ENCODE measurements around the gene TCF3. TPM values are rescaled to one million over a fixed set of nuclear protein-coding genes. Genes with fewer than 3 reads are reported as not detected.

The TCF3 gene
- total RNA-seq, 4 donors from 2014 or later = 23.4 to 299 (median 37.3) TPM

GRCh38 chr19:1624458-1624857 is 28.0 kb downstream of the TCF3 start:
- no peaks in the 10 kb centered on the region for H3K9me3 ChIP-seq
- 72 to 76% methylated on average over 23 of the region's 23 CpGs for WGBS, 2 donors
- no peak overlapping the region for H3K4me3 ChIP-seq
- TF ChIP-seq EP300 (IDR thresholded peaks at IDR 0.05) (no peak), POLR2A (IDR thresholded peaks at IDR 0.05) (no peak), CTCF (IDR thresholded peaks at IDR 0.05) (peak; percentile 22 to 46 (median 39))
- H3K27me3 ChIP-seq = no peaks in the 10 kb centered on the region
- peak in 1 of 2 donors; percentile 39 for DNase-seq (ENCODE audit: low spot score in 2 of 2)
- H3K4me1 ChIP-seq = no peaks in the 10 kb centered on the region
- H3K36me3 ChIP-seq = peaks cover 0 to 80% (median 0%) of the 10 kb centered on the region in 3 donors
- no peak overlapping the region for H3K27ac ChIP-seq

DNA sequence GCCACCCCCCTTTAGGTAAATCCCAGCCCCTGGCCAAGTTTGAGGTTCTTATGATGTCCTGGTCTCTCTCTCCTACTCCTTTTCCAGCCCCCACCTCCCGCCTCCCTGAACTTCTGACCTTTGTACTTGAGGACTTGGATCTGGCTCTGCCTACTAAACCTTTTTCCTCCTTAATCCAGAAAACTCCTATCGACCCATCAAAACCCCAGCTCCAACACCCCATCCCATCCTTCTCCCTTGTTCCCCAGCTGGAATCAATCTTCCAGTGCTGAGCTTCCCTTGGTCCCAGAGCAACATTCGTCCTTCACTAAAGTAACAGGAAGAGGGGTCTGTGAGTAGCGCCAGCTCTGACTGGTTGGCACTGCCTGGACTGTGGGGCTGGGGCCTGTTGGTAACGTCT is 29.9 kb downstream of the TCF3 start:
- Histone ChIP-seq H3K4me3 (no peak overlapping the region), H3K27me3 (no peaks in the 10 kb centered on the region), H3K27ac (no peak overlapping the region), H3K9me3 (no peaks in the 10 kb centered on the region), H3K4me1 (no peaks in the 10 kb centered on the region), H3K36me3 (peaks cover 0 to 97% (median 0%) of the 10 kb centered on the region in 3 donors)
- WGBS, 2 donors = 87 to 88% methylated on average over 5 of the region's 5 CpGs
- DNase-seq (ENCODE audit: low spot score in 2 of 2) = no peak
- TF ChIP-seq POLR2A (IDR thresholded peaks at IDR 0.05) (no peak), CTCF (IDR thresholded peaks at IDR 0.05) (no peak), EP300 (IDR thresholded peaks at IDR 0.05) (no peak)

- H3K27ac ChIP-seq = no peak overlapping the region
- H3K4me1 ChIP-seq = no peaks in the 10 kb centered on the region
- no peaks in the 10 kb centered on the region for H3K9me3 ChIP-seq
- TF ChIP-seq POLR2A (IDR thresholded peaks at IDR 0.05) (no peak), CTCF (IDR thresholded peaks at IDR 0.05) (no peak), EP300 (IDR thresholded peaks at IDR 0.05) (no peak)
- no peak for DNase-seq (ENCODE audit: low spot score in 2 of 2)
- H3K36me3 ChIP-seq = peaks cover 0 to 97% (median 0%) of the 10 kb centered on the region in 3 donors
- WGBS, 2 donors = 83 to 88% methylated on average over 12 to 18 of the region's 23 CpGs
- no peaks in the 10 kb centered on the region for H3K27me3 ChIP-seq
- H3K4me3 ChIP-seq = no peak overlapping the region
These were observed 30.4 kb downstream of the TCF3 start for GRCh38 chr19:1622007-1622406.

DNA sequence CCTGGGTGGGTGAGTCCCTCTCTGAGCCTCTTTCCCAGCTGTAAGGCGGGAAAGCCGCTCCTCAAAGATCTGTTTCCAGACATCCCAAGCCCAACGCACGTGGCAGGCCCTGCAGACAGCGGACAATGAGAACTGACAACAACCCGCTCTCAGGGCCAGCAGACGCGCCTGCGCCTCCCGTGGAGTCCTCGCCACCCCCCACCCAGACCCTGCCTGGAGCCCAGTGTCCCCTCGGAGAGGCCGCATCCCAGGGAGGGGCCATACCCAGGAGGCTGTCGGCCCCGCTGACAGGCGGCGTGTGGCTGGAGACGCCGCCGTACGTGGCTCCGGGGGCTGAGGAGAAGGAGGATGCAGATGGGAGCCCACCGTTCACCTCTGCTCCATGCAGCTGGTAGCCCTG is 30.8 kb downstream of the TCF3 start:
- H3K9me3 ChIP-seq = no peaks in the 10 kb centered on the region

DNA sequence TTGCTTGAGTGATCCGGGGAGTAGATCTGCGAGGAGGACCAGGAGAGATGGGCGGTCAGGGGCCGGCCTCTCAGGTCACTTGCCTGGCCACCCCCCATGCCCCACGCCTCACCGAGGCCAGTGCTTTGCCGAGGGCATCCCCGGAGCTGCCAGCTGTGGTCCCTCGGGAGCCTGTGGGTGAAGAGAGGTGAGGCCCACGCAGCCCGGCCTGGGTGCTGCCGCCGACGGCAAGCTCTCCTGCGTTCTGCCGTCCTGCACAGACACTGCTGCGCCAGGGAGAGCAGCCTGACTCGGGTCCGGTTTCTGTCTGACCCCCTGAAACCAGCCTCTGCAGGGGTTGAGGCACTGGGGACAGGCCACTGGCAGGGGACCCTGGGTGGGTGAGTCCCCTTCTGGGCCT is 31.4 kb downstream of the TCF3 start:
- TF ChIP-seq EP300 (IDR thresholded peaks at IDR 0.05) (no peak), POLR2A (IDR thresholded peaks at IDR 0.05) (no peak), CTCF (IDR thresholded peaks at IDR 0.05) (no peak)
- Histone ChIP-seq H3K4me1 (no peaks in the 10 kb centered on the region), H3K9me3 (no peaks in the 10 kb centered on the region), H3K27me3 (no peaks in the 10 kb centered on the region), H3K36me3 (peaks cover 0 to 98% (median 0%) of the 10 kb centered on the region in 3 donors), H3K27ac (no peak overlapping the region), H3K4me3 (no peak overlapping the region)
- no peak for DNase-seq (ENCODE audit: low spot score in 2 of 2)
- 80 to 91% methylated on average over 17 to 19 of the region's 19 CpGs for WGBS, 2 donors

More for the DNA sequence above, 30.8 kb downstream of the TCF3 start:
- no peak for DNase-seq (ENCODE audit: low spot score in 2 of 2)
- Histone ChIP-seq H3K4me3 (no peak overlapping the region), H3K36me3 (peaks cover 0 to 97% (median 0%) of the 10 kb centered on the region in 3 donors), H3K27me3 (no peaks in the 10 kb centered on the region), H3K4me1 (no peaks in the 10 kb centered on the region), H3K27ac (no peak overlapping the region)
- 92% methylated on average over 23 of the region's 23 CpGs; no CpG with 5 or more reads in 1 of the 2 donors for whole genome bisulfite sequencing, 2 donors
- TF ChIP-seq POLR2A (IDR thresholded peaks at IDR 0.05) (no peak), EP300 (IDR thresholded peaks at IDR 0.05) (no peak)

- TF ChIP-seq CTCF (IDR thresholded peaks at IDR 0.05) (no peak), POLR2A (IDR thresholded peaks at IDR 0.05) (no peak), EP300 (IDR thresholded peaks at IDR 0.05) (no peak)
- Histone ChIP-seq H3K9me3 (no peaks in the 10 kb centered on the region), H3K4me3 (no peak overlapping the region), H3K27ac (no peak overlapping the region), H3K36me3 (peaks cover 0 to 98% (median 0%) of the 10 kb centered on the region in 3 donors), H3K4me1 (no peaks in the 10 kb centered on the region), H3K27me3 (no peaks in the 10 kb centered on the region)
- no peak for DNase-seq (ENCODE audit: low spot score in 2 of 2)
- 88 to 89% methylated on average over 6 to 10 of the region's 11 CpGs for WGBS, 2 donors
These were observed 31.9 kb downstream of the TCF3 start for GRCh38 chr19:1620502-1620901.

Data from tibial nerve (tissue), 4 donors.